K562 (cell line): ENCODE data around the gene LMAN1L. TPM values are rescaled to one million over a fixed set of nuclear protein-coding genes. Genes with fewer than 3 reads are reported as not detected.
A peak's percentile ranks its signal among the peaks of the same experiment; 100 is the strongest.

Experiments
- ATAC-seq: fragments of 200-7000 bp; cut with Tn5 transposase; 3 replicates; pipeline ENCODE4 v1.9.1; 2020; ENCODE audit warnings: moderate library complexity
- BruUV-seq: library from RNA; stranded (reverse); fragments of 400-500 nt; replicated peaks from 2 replicates; lab custom pipeline; 2021; lab: Mats Ljungman, UMichigan
- CTCF ChIA-PET: fragments of 300-600 bp; formaldehyde crosslinking; extraction: SDS; loops from one replicate; lab custom pipeline; 2021; ENCODE audit warnings: low intra/inter-chr PET ratio; lab: Yijun Ruan, JAX
- POLR2A ChIA-PET: fragments of 300-600, 350-650 bp; sonication (Branson Sonifier 250); formaldehyde crosslinking; extraction: SDS; loops from one replicate; lab custom pipeline; 2021; ENCODE audit warnings: antibody characterized with exemption, inconsistent platforms; lab: Yijun Ruan, JAX
- DNase-seq, 4 experiments: peaks; one replicate each; pipeline versions ENCODE4 v3.0.0 to v3.0.0-alpha.2; 2011 to 2018; ENCODE audit warnings: low spot score in 3 of 4, mixed read lengths in 3 of 4; ENCODE audit errors: extremely low read depth in 1 of 4
- FAIRE-seq: peaks from 2 replicates; lab custom pipeline; 2011; peaks lifted over from hg19 to GRCh38; lab: Jason Lieb, UNC
- H2AFZ ChIP-seq: 2 replicates; pipeline ENCODE4 v1.6.0; 2011; ENCODE audit warnings: low read depth, low read length, control low read depth, inconsistent platforms
- H3K27ac ChIP-seq: fragments of 200-600 bp; 3 replicates; pipeline ENCODE4 v1.8.0; 2011; ENCODE audit warnings: low read depth, mild to moderate bottlenecking, control low read depth, inconsistent platforms, low read length, moderate library complexity, mixed read lengths; ENCODE audit errors: extremely low read depth
- H3K27me3 ChIP-seq, 2 experiments: fragments of 300-600 bp in 1 of 2; 2 replicates in 1 of 2; 3 replicates in 1 of 2; pipeline versions ENCODE4 v1.6.0 to v1.8.0; 2011; ENCODE audit warnings: inconsistent platforms in 2 of 2, low read length in 2 of 2, mild to moderate bottlenecking in 1 of 2, mixed read lengths in 1 of 2, moderate library complexity in 1 of 2; ENCODE audit not compliant: control insufficient read depth in 2 of 2, insufficient read depth in 2 of 2
- H3K36me3 ChIP-seq: fragments of 300-600 bp; 3 replicates; pipeline ENCODE4 v1.8.0; 2011; ENCODE audit warnings: mild to moderate bottlenecking, low read length, inconsistent platforms; ENCODE audit not compliant: control insufficient read depth, insufficient read depth
- H3K4me1 ChIP-seq, 2 experiments: fragments of 200-600 bp in 1 of 2; replicated peaks in 1 of 2; 2 replicates in 1 of 2; 3 replicates in 1 of 2; pipeline versions ENCODE4 v1.5.1 to v1.8.0; 2011; ENCODE audit warnings: inconsistent platforms in 2 of 2, low read length in 2 of 2, mild to moderate bottlenecking in 1 of 2, mixed read lengths in 1 of 2, moderate library complexity in 1 of 2; ENCODE audit not compliant: control insufficient read depth in 2 of 2, insufficient read depth in 2 of 2
- H3K4me2 ChIP-seq: 2 replicates; pipeline ENCODE4 v1.6.1; 2011; ENCODE audit warnings: low read length, control low read depth, inconsistent platforms, mixed read lengths; ENCODE audit not compliant: insufficient read depth
- H3K4me3 ChIP-seq: fragments of 200-600 bp; sonication (generic), shearing (Covaris generic); 2 replicates; pipeline ENCODE4 v1.5.1; 2016; ENCODE audit warnings: control low read depth, inconsistent platforms
- H3K79me2 ChIP-seq: fragments of 200-600 bp; 3 replicates; pipeline ENCODE4 v1.8.0; 2011; ENCODE audit warnings: low read length, inconsistent platforms; ENCODE audit not compliant: control insufficient read depth, insufficient read depth
- H3K9ac ChIP-seq, 2 experiments: 2 replicates each; pipeline versions ENCODE4 v1.6.0 to v1.6.1; 2011; ENCODE audit warnings: low read depth in 2 of 2, low read length in 2 of 2, control low read depth in 1 of 2, inconsistent platforms in 1 of 2, mild to moderate bottlenecking in 1 of 2, mixed read lengths in 1 of 2; ENCODE audit not compliant: insufficient read depth in 1 of 2
- H3K9me1 ChIP-seq: one replicate; pipeline ENCODE4 v1.6.0; 2011; ENCODE audit warnings: inconsistent platforms, mild to moderate bottlenecking, low read length, moderate library complexity; ENCODE audit not compliant: control insufficient read depth, insufficient read depth
- H3K9me3 ChIP-seq: replicated peaks from 2 replicates; pipeline ENCODE4 v1.5.1; 2011; ENCODE audit warnings: low read depth, low read length, inconsistent platforms; ENCODE audit not compliant: control insufficient read depth, insufficient read depth
- H4K20me1 ChIP-seq: replicated peaks from 2 replicates; pipeline ENCODE4 v1.6.1; 2011; ENCODE audit warnings: low read length, inconsistent platforms, mixed read lengths; ENCODE audit not compliant: control insufficient read depth, insufficient read depth
- ARID4B ChIP-seq: sonication (generic); formaldehyde crosslinking; IDR thresholded peaks from 2 replicates; pipeline ENCODE4 v1.8.0; 2022; ENCODE audit warnings: mild to moderate bottlenecking, missing genetic modification reagents
- BCOR ChIP-seq: fragments of 450-650 bp; IDR thresholded peaks from 2 replicates; pipeline ENCODE4 v1.6.1; 2016
- RBBP5 ChIP-seq: fragments of 200-600 bp; sonication (generic); IDR thresholded peaks from 2 replicates; pipeline ENCODE4 v1.6.1; 2012; ENCODE audit warnings: borderline replicate concordance, mild to moderate bottlenecking, low read length, control low read depth, inconsistent platforms; ENCODE audit not compliant: insufficient read depth, poor library complexity, severe bottlenecking
- RBM25 ChIP-seq: fragments of 200-400 bp; formaldehyde crosslinking; IDR thresholded peaks from 2 replicates; pipeline ENCODE4 v1.6.1; 2018; ENCODE audit warnings: low read length, low read depth, moderate library complexity; ENCODE audit not compliant: severe bottlenecking
- WGBS: fragments of 100-300 bp; shearing (Covaris generic); methylation state at CpG from one replicate; pipeline ENCODE4 v1.1.6; 2016; ENCODE audit warnings: low coverage, mixed read lengths; ENCODE audit not compliant: insufficient coverage; ENCODE audit errors: missing lambda C conversion rate; 5-methylcytosine and 5-hydroxymethylcytosine counted together
- in situ Hi-C: fragments of 300-500 bp; cut with MboI; formaldehyde crosslinking; loops from 4 replicates; pipeline ENCODE4 v1.15.0; 2018; ENCODE audit warnings: inconsistent platforms, mixed read lengths
- intact Hi-C: fragments of 100-400 bp; cut with micrococcal nuclease; formaldehyde crosslinking; loops from 2 replicates; pipeline ENCODE4 v1.14.2; 2022
- polyA plus RNA-seq, 8 experiments: library from polyadenylated mRNA; depleted of rRNA in 4 of 8; stranded (reverse) in 5 of 8; unstranded in 3 of 8; fragments of >200 nt; fragmentation: Nextera tagmentation in 2 of 8; fragmentation: Illumina TruSeq in 1 of 8; extraction: Ambion mirVana in 2 of 8; extraction: Trizol in 1 of 8; gene quantifications; 2 replicates each; pipeline versions ENCODE4 v1.2.1 to v1.2.3, GENCODE V29; 2011 to 2014; ENCODE audit warnings: inconsistent platforms in 1 of 8, missing spikeins in 1 of 8
- total RNA-seq, 7 experiments: library from RNA; depleted of rRNA in 6 of 7; stranded (reverse); fragments of >200 nt in 6 of 7; fragmentation: Illumina TruSeq in 2 of 7; extraction: Trizol in 2 of 7; gene quantifications; 2 replicates each; pipeline versions ENCODE4 v1.2.1 to v1.2.3, GENCODE V29; 2011 to 2021; ENCODE audit warnings: low replicate concordance in 1 of 7
- TF ChIP-seq, protein P1 (sequence below): sonication (generic); formaldehyde crosslinking; IDR thresholded peaks from 2 replicates; pipeline ENCODE4 v1.8.0; 2022; ENCODE audit warnings: missing genetic modification reagents, mild to moderate bottlenecking, borderline replicate concordance

LMAN1L gene
- total and polyA plus RNA-seq, 9 of the 15 experiments (the other 6 are each of a cell fraction or from before 2014, with no cell fraction given) = not detected

GRCh38 chr15:74767167-74768098 lies 45.2 kb upstream of the LMAN1L start:
- no peak overlapping the region for H3K4me2 ChIP-seq
- WGBS = 7% methylated on average over 14 of the region's 14 CpGs
- CTCF ChIA-PET = interaction anchor here (0.6 to 6.1 kb wide), 3 partner anchors 78 to 394 kb away, joined by 4 to 51 read pairs (median 32); no protein-coding TSS in a partner anchor
- intact Hi-C loops = loop anchor here (2.0 kb wide), 1 partner anchor 393 kb away; no protein-coding TSS in a partner anchor
- TF ChIP-seq RBM25 (peak; percentile 72), BCOR (0 out of 2 replicates have a peak, but pooled peaks have one; percentile 11), RBBP5 (no peak), ARID4B (no peak)
- TF ChIP-seq, protein P1, sequence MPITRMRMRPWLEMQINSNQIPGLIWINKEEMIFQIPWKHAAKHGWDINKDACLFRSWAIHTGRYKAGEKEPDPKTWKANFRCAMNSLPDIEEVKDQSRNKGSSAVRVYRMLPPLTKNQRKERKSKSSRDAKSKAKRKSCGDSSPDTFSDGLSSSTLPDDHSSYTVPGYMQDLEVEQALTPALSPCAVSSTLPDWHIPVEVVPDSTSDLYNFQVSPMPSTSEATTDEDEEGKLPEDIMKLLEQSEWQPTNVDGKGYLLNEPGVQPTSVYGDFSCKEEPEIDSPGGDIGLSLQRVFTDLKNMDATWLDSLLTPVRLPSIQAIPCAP = no peak
- TF ChIP-seq, all 486 proteins: peak for 2
- no TSS peak for BruUV-seq
- in situ Hi-C loops = loop anchor here (5.0 kb wide), 2 partner anchors 130 to 390 kb away; no protein-coding TSS in a partner anchor
- peaks cover 0 to 18% of the 10 kb centered on the region in 2 experiments; a peak in 1 of 5 replicates for H3K4me1 ChIP-seq
- H3K9me1 ChIP-seq = no peaks in the 10 kb centered on the region
- FAIRE-seq (no peak), DNase-seq (no peak), ATAC-seq (no peak)
- H4K20me1 ChIP-seq = no peaks in the 10 kb centered on the region; the same call in 1 of the 2 replicates
- no peaks in the 10 kb centered on the region for H3K79me2 ChIP-seq
- no peaks in the 10 kb centered on the region for H3K36me3 ChIP-seq
- peaks cover 9 to 41% of the 10 kb centered on the region in 2 experiments; a peak in 3 of 5 replicates for H3K27me3 ChIP-seq
- peak overlapping the region in 1 of 2 experiments; percentile 17; a peak in 2 of 4 replicates for H3K9ac ChIP-seq
- POLR2A ChIA-PET = interaction anchor here (0.8 to 2.2 kb wide), 5 partner anchors 8 to 132 kb away, joined by 3 to 7 read pairs (median 4); no protein-coding TSS in a partner anchor
- no peak overlapping the region for H2AFZ ChIP-seq
- H3K9me3 ChIP-seq = no peaks in the 10 kb centered on the region
- H3K4me3 ChIP-seq = no peak overlapping the region
- H3K27ac ChIP-seq = no peak overlapping the region
